HG03108 (cell line): ENCODE results near the gene DAB2.
"Not testable (repeated sequence)": the region's sequence is repeated elsewhere in the genome, so short reads cannot be mapped to it uniquely, and the experiment has no call there.

ENCODE experiments used
- ATAC-seq: cut with Tn5 transposase; IDR thresholded peaks from one replicate; pipeline ENCODE4 v1.9.1; 2021; ENCODE audit warnings: moderate library complexity; ENCODE audit not compliant: unreplicated experiment

Gene DAB2

DNA sequence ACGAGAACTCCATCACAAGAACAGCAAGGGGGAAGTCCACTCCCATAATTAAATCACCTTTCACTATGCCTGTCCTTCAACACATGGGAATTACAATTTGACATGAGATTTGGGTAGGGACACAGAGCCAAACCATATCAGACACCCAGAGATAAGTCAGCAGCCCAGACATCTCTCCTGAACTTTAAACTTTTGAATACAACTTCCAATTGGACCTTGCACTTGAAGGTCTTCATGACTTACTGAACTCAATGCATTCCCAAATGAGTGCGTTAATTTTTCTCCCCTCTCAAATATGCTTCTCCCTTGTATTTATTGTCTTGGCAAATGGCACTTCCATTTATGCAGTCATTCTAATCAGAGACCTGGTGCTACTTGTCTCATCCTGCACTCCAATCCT, 72.6 kb downstream of the DAB2 start:
- ATAC-seq = no peak

GRCh38 chr5:39349484-39349883, 75.3 kb downstream of the DAB2 start:
- ATAC-seq = no peak

DNA sequence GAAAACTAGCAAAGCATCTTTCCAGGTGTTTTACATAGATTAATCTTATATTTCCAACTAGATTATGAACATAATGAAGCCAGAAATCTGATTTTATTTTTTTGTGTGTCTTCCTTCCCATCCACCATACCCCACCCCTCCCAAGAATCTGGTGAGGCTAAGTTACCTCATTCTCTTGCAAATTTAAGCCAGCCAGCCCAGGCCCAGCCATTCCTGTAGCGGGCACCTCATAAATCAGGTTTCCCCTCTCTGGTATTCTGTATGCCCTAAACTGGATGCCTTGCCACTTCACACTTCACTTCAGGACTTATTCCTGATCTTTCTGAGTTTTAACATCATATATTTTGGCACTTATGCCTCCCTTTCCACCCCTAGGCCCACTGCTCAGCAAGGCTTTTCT, 82.3 kb downstream of the DAB2 start:
- ATAC-seq = no peak

GRCh38 chr5:39341896-39342295, 82.9 kb downstream of the DAB2 start:
- no peak for ATAC-seq

DNA sequence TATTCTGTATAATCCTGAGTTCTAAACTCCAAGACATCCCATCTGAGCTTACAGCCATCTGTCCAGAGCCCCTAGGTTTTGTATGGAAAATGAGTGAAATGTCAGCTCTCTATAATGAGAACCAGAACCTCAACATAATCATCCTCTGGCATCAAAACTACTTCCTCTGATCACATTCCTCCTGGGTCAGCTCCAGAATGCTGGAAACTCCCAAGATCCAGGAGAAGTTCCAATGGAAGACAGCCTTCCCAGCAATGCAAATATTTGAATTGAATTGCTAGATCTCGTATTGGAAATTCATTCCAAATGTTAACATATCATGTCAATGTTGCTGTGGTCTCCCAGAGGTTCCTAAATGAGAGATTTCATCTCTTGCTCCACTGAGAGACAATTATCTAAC, 84.3 kb downstream of the DAB2 start:
- no peak for ATAC-seq

DNA sequence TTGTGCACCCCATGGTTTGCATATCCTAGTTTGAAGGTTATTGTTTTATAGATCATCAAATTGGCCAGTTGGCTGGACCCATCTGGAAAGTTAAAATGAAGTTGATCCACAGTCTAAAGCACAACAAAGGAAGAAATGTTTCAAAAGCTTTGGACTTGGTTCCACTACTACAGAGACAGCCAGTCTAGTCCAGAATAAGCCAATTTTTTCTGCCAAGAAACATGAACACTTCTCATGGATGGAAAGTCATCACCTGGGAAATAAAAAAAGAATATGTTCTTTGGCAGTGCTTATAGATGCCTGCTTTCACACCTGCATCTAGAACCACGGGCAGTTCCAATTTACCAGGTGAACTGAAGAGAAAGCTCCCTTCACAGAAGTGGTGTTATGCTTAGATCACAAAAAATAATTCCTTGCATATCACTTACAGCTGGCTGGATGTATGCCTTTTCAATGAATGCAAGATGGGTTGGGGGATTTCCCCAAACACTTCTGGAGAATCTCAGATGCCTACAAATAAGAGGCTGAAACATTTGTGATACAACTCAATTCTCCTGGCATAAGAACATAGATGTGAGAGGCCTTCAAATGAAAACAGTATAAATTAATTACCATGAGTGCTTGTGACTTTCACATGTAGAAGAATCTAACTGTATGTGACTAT, 87.4 kb downstream of the DAB2 start:
- no peak for ATAC-seq

DNA sequence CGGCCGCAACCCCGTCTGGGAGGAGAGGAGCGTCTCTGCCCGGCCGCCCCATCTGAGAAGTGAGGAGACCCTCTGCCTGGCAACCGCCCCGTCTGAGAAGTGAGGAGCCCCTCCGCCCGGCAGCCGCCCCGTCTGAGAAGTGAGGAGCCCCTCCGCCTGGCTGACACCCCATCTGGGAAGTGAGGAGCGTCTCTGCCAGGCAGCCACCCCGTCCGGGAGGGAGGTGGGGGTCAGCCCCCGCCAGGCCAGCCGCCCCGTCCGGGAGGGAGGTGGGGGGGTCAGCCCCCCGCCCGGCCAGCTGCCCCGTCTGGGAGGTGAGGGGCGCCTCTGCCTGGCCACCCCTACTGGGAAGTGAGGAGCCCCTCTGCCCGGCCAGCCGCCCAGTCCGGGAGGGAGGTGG, 90.5 kb downstream of the DAB2 start:
- ATAC-seq = not testable (repeated sequence)

- ATAC-seq = no peak
Measured at GRCh38 chr5:39333104-39333503, 91.7 kb downstream of the DAB2 start.

DNA sequence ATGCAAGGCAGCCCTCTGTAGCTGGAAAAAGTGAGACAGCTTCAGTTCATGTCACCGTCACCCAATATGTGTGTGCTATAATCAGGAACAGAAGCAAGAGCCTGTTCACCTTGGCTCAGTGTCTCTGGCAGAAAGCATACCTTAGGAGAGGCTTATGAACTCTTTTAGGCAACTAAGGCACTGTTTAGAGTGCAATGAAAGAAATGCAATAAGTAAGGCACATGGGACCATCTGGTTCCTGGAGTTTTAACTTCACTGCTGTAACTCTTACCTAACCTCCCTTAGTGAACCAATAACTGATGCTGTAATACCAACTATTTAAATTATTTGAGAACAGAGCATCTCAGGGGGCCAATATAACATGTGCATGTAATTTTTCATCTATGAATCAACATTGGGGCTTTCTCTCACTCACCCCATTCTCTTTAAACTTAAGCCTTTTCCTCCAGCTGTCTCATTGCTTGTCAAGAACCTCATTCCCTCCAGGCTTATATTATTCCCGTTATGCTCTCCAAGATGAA, 92.9 kb downstream of the DAB2 start:
- ATAC-seq = no peak

DNA sequence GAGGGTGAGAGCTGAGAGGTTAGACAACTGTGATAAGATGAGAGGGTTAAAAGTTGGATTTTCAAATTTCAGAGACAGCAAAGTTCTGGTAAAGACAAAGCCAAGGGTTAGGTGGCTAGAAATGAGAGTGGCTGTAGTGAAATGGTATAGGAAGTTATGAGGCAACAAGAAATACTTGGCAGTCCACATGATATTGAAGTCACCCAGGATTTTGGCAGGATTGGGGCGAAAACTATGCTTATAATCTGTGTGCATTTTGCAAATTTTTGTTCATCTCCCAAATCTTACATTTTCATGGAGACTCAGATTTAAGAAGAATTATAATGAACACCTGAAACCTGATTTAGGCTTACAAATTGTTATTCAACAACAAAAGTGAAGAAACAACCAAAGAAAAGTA, 96.0 kb downstream of the DAB2 start:
- ATAC-seq = no peak

DNA sequence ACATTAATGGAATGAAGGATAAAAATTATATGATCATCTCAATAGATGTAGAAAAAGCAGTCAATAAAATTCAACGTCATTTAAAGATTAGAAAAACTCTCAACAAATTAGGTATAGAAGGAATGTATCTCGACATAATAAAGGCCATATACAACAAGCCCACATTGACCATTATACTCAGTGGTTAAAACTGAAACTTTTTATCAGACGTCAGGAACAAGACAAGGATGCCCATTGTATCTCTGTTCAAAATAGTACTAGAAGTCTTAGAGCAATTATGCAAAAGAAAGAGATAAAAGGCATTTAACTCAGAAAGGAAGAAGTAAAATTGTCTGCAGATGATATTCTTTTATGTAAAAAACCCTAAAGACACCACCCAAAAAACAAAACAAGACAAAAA, 101.2 kb downstream of the DAB2 start:
- ATAC-seq = no peak
